HL-60 (cell line): ENCODE measurements around the gene ARID4A.

Experiments
- CTCF ChIP-seq: IDR thresholded peaks from one replicate; pipeline ENCODE4 v1.5.1; 2011; ENCODE audit warnings: low read length, control low read depth, inconsistent platforms; ENCODE audit not compliant: insufficient read depth
- GABPA ChIP-seq: IDR thresholded peaks from 2 replicates; pipeline ENCODE4 v1.6.1; 2012; ENCODE audit warnings: low read depth
- POLR2AphosphoS5 ChIP-seq: IDR thresholded peaks from 2 replicates; pipeline ENCODE4 v1.6.1; 2012; ENCODE audit warnings: low read depth
- REST ChIP-seq: IDR thresholded peaks from 2 replicates; pipeline ENCODE4 v1.6.1; 2012; ENCODE audit warnings: low read depth; ENCODE audit not compliant: insufficient replicate concordance
- SPI1 ChIP-seq: IDR thresholded peaks from 2 replicates; pipeline ENCODE4 v1.6.1; 2012; ENCODE audit warnings: low read depth, mild to moderate bottlenecking, borderline replicate concordance

DNA sequence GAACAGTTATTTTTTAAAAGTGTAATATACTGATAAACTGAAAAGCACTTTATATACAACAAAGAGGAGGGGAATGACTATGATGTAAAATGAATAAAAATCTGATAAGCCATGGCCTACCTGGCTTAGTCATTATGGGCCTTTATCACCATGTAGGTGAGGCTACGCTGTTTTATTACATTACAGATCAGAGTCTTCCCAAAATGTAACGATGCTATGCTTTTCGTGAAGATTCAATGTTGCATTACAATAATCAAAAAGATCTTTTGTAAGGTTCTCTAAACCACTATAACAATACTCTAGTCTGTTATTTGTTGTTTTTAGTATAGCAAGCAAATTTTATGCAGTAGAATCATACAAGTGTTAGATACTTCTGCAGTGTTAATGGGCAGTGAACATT is 34.2 kb downstream of the ARID4A start:
- TF ChIP-seq CTCF (no peak), POLR2AphosphoS5 (no peak), GABPA (no peak), REST (no peak), SPI1 (no peak)
